ENCODE measurements around the gene FBXL17. TPM values are rescaled to one million over a fixed set of nuclear protein-coding genes. Genes with fewer than 3 reads are reported as not detected.

FBXL17 gene
- total RNA-seq, 4 donors from 2014 or later, result 10.9 to 19.8 (median 15.0) TPM

- no peak for TF ChIP-seq CTCF (IDR thresholded peaks at IDR 0.05)
- no peak for ATAC-seq (ENCODE audit: low FRiP score)
- DNase-seq (ENCODE audit: low spot score), result no peak
Measured at GRCh38 chr5:107826311-107827000, 555.4 kb downstream of the FBXL17 start.

GRCh38 chr5:107824821-107825220 is 557.1 kb downstream of the FBXL17 start:
- ATAC-seq (ENCODE audit: low FRiP score) (no peak), DNase-seq (ENCODE audit: low spot score) (no peak)
- no peak for TF ChIP-seq CTCF (IDR thresholded peaks at IDR 0.05)

GRCh38 chr5:107821288-107821687 is 560.6 kb downstream of the FBXL17 start:
- ATAC-seq (ENCODE audit: low FRiP score), result no peak
- DNase-seq (ENCODE audit: low spot score), result no peak
- TF ChIP-seq CTCF (IDR thresholded peaks at IDR 0.05), result no peak

GRCh38 chr5:107820429-107820828 is 561.5 kb downstream of the FBXL17 start:
- no peak for DNase-seq (ENCODE audit: low spot score)
- TF ChIP-seq CTCF (IDR thresholded peaks at IDR 0.05), result no peak

GRCh38 chr5:107817951-107818350 is 563.9 kb downstream of the FBXL17 start:
- DNase-seq (ENCODE audit: low spot score) (no peak), ATAC-seq (ENCODE audit: low FRiP score) (no peak)
- TF ChIP-seq CTCF (IDR thresholded peaks at IDR 0.05), result no peak

More at GRCh38 chr5:107820429-107820828, 561.5 kb downstream of the FBXL17 start:
- ATAC-seq (ENCODE audit: low FRiP score), result no peak

- no peak for ATAC-seq (ENCODE audit: low FRiP score)
- DNase-seq (ENCODE audit: low spot score), result no peak
- no peak for TF ChIP-seq CTCF (IDR thresholded peaks at IDR 0.05)
Measured at GRCh38 chr5:107817436-107817835, 564.5 kb downstream of the FBXL17 start.

GRCh38 chr5:107815109-107815508 is 566.8 kb downstream of the FBXL17 start:
- no peak for ATAC-seq (ENCODE audit: low FRiP score)

More at GRCh38 chr5:107815109-107815508, 566.8 kb downstream of the FBXL17 start:
- DNase-seq (ENCODE audit: low spot score), result no peak
- no peak for TF ChIP-seq CTCF (IDR thresholded peaks at IDR 0.05)
